Measurements from ENCODE around the gene CRADD.

Gene CRADD

GRCh38 chr12:93943780-93944179 lies 266.6 kb downstream of the CRADD start:
- Histone ChIP-seq H3K27me3 (ENCODE audit: insufficient read depth, low read length, poor library complexity) (no peaks in the 10 kb centered on the region), H3K9ac (ENCODE audit: low read depth, low read length) (no peak overlapping the region), H3K27ac (ENCODE audit: low read length) (no peak overlapping the region), H3K79me2 (ENCODE audit: insufficient read depth, low read length) (no peaks in the 10 kb centered on the region), H3K9me3 (ENCODE audit: insufficient read depth, low read length, severe bottlenecking) (no peaks in the 10 kb centered on the region), H3K4me1 (ENCODE audit: insufficient read depth, low read length) (0 out of 2 replicates have a peak, but pooled peaks cover 7% of the 10 kb centered on the region), H2AFZ (ENCODE audit: low read depth, low read length) (no peak overlapping the region), H3K4me2 (ENCODE audit: insufficient read depth, low read length) (no peak overlapping the region), H4K20me1 (ENCODE audit: insufficient read depth, low read length) (no peaks in the 10 kb centered on the region), H3K36me3 (ENCODE audit: insufficient read depth, low read length) (no peaks in the 10 kb centered on the region), H3K4me3 (ENCODE audit: low read depth in 1 of 2, low read length in 2 of 2) (no peak overlapping the region)
- TF ChIP-seq EZH2 (IDR thresholded peaks at IDR 0.05; ENCODE audit: borderline replicate concordance, low read depth, low read length, severe bottlenecking) (no peak), CTCF (IDR thresholded peaks at IDR 0.05; ENCODE audit: borderline replicate concordance, extremely low read depth, low read length, poor library complexity, severe bottlenecking) (no peak)
- DNase-seq (no peak), ATAC-seq (ENCODE audit: insufficient read depth, low read depth) (no peak)

GRCh38 chr12:93944201-93944600 lies 267.0 kb downstream of the CRADD start:
- no peaks in the 10 kb centered on the region for H4K20me1 ChIP-seq (ENCODE audit: insufficient read depth, low read length)
- no peak overlapping the region for H3K27ac ChIP-seq (ENCODE audit: low read length)
- ATAC-seq (ENCODE audit: insufficient read depth, low read depth) (no peak), DNase-seq (no peak)
- no peaks in the 10 kb centered on the region for H3K79me2 ChIP-seq (ENCODE audit: insufficient read depth, low read length)
- no peaks in the 10 kb centered on the region for H3K9me3 ChIP-seq (ENCODE audit: insufficient read depth, low read length, severe bottlenecking)
- H3K36me3 ChIP-seq (ENCODE audit: insufficient read depth, low read length) = no peaks in the 10 kb centered on the region
- H3K4me1 ChIP-seq (ENCODE audit: insufficient read depth, low read length) = 0 out of 2 replicates have a peak, but pooled peaks cover 7% of the 10 kb centered on the region
- H3K4me3 ChIP-seq (ENCODE audit: low read depth in 1 of 2, low read length in 2 of 2) = no peak overlapping the region
- H3K9ac ChIP-seq (ENCODE audit: low read depth, low read length) = no peak overlapping the region
- TF ChIP-seq CTCF (IDR thresholded peaks at IDR 0.05; ENCODE audit: borderline replicate concordance, extremely low read depth, low read length, poor library complexity, severe bottlenecking) (no peak), EZH2 (IDR thresholded peaks at IDR 0.05; ENCODE audit: borderline replicate concordance, low read depth, low read length, severe bottlenecking) (no peak)
- no peaks in the 10 kb centered on the region for H3K27me3 ChIP-seq (ENCODE audit: insufficient read depth, low read length, poor library complexity)
- no peak overlapping the region for H3K4me2 ChIP-seq (ENCODE audit: insufficient read depth, low read length)
- H2AFZ ChIP-seq (ENCODE audit: low read depth, low read length) = no peak overlapping the region

Measured in DND-41 (cell line).